H9 (cell line): ENCODE data around the gene ZNF292. TPM values are rescaled to one million over a fixed set of nuclear protein-coding genes. Genes with fewer than 3 reads are reported as not detected.

Experiments
- DNase-seq: peaks from one replicate; pipeline ENCODE4 v3.0.0-alpha.2; 2017
- H2AFZ ChIP-seq: one replicate; pipeline ENCODE4 v1.6.1; 2013; ENCODE audit warnings: mild to moderate bottlenecking, low read length, control low read depth, moderate library complexity
- H2AK5ac ChIP-seq: 2 replicates; pipeline ENCODE4 v1.6.1; 2013; ENCODE audit warnings: low read length, control low read depth, mixed read lengths; ENCODE audit not compliant: insufficient read length
- H2BK120ac ChIP-seq: one replicate; pipeline ENCODE4 v1.6.1; 2013; ENCODE audit warnings: low read depth, mild to moderate bottlenecking, low read length, control low read depth, inconsistent platforms; ENCODE audit not compliant: poor library complexity, severe bottlenecking
- H2BK12ac ChIP-seq: 2 replicates; pipeline ENCODE4 v1.6.1; 2013; ENCODE audit warnings: low read length, control low read depth, mixed read lengths, low read depth; ENCODE audit not compliant: insufficient read length
- H2BK15ac ChIP-seq: 2 replicates; pipeline ENCODE4 v1.6.1; 2013; ENCODE audit warnings: low read depth, low read length, control low read depth
- H2BK20ac ChIP-seq: one replicate; pipeline ENCODE4 v1.6.1; 2013; ENCODE audit warnings: low read depth, mild to moderate bottlenecking, low read length, control low read depth, inconsistent platforms; ENCODE audit not compliant: poor library complexity, severe bottlenecking
- H2BK5ac ChIP-seq: 2 replicates; pipeline ENCODE4 v1.6.1; 2013; ENCODE audit warnings: low read length, control low read depth, mixed read lengths; ENCODE audit not compliant: insufficient read length
- H3K14ac ChIP-seq: 2 replicates; pipeline ENCODE4 v1.6.1; 2013; ENCODE audit warnings: low read length, control low read depth; ENCODE audit not compliant: insufficient read depth
- H3K18ac ChIP-seq: 2 replicates; pipeline ENCODE4 v1.6.1; 2013; ENCODE audit warnings: low read depth, mild to moderate bottlenecking, mixed read lengths, low read length, control low read depth; ENCODE audit not compliant: insufficient read length
- H3K23ac ChIP-seq: 2 replicates; pipeline ENCODE4 v1.6.1; 2013; ENCODE audit warnings: low read length, control low read depth, mixed read lengths, low read depth; ENCODE audit not compliant: insufficient read length
- H3K23me2 ChIP-seq: 2 replicates; pipeline ENCODE4 v1.6.1; 2013; ENCODE audit warnings: low read depth, mild to moderate bottlenecking, mixed read lengths, low read length, control low read depth; ENCODE audit not compliant: insufficient read length, poor library complexity, severe bottlenecking
- H3K27ac ChIP-seq: 2 replicates; pipeline ENCODE4 v1.5.1; 2013; ENCODE audit warnings: low read length, control low read depth, mixed read lengths, low read depth; ENCODE audit not compliant: insufficient read length
- H3K27me3 ChIP-seq: 2 replicates; pipeline ENCODE4 v1.6.1; 2013; ENCODE audit warnings: low read length, control low read depth, inconsistent platforms; ENCODE audit not compliant: insufficient read depth
- H3K4ac ChIP-seq: 2 replicates; pipeline ENCODE4 v1.6.1; 2013; ENCODE audit warnings: low read depth, mild to moderate bottlenecking, control low read depth, inconsistent platforms, low read length, moderate library complexity
- H3K4me1 ChIP-seq: 2 replicates; pipeline ENCODE4 v1.6.1; 2013; ENCODE audit warnings: low read length, control low read depth, inconsistent platforms; ENCODE audit not compliant: insufficient read depth
- H3K4me2 ChIP-seq: 2 replicates; pipeline ENCODE4 v1.6.1; 2013; ENCODE audit warnings: low read length, control low read depth, mixed read lengths; ENCODE audit not compliant: insufficient read length, insufficient read depth
- H3K56ac ChIP-seq: 2 replicates; pipeline ENCODE4 v1.6.1; 2013; ENCODE audit warnings: low read depth, mild to moderate bottlenecking, mixed read lengths, low read length, control low read depth; ENCODE audit not compliant: insufficient read length
- H3K79me1 ChIP-seq: 2 replicates; pipeline ENCODE4 v1.6.1; 2013; ENCODE audit warnings: low read depth, mild to moderate bottlenecking, moderate library complexity, low read length, control low read depth, inconsistent platforms; ENCODE audit not compliant: insufficient read depth, poor library complexity, severe bottlenecking
- H3K79me2 ChIP-seq: 2 replicates; pipeline ENCODE4 v1.6.1; 2013; ENCODE audit warnings: low read length, control low read depth, inconsistent platforms; ENCODE audit not compliant: insufficient read depth
- H3K9ac ChIP-seq: 2 replicates; pipeline ENCODE4 v1.6.1; 2013; ENCODE audit warnings: low read length, control low read depth, mixed read lengths; ENCODE audit not compliant: insufficient read length; ENCODE audit errors: extremely low read depth
- H3K9me3 ChIP-seq: one replicate; pipeline ENCODE4 v1.6.1; 2013; ENCODE audit warnings: low read depth, low read length, inconsistent platforms; ENCODE audit not compliant: control insufficient read depth
- H3T11ph ChIP-seq: one replicate; pipeline ENCODE4 v1.6.1; 2013; ENCODE audit warnings: mild to moderate bottlenecking, low read length, control low read depth, inconsistent platforms
- H4K20me1 ChIP-seq: one replicate; pipeline ENCODE4 v1.6.1; 2013; ENCODE audit not compliant: control insufficient read depth, insufficient read length, insufficient read depth
- H4K5ac ChIP-seq: 2 replicates; pipeline ENCODE4 v1.6.1; 2013; ENCODE audit warnings: low read depth, mild to moderate bottlenecking, mixed read lengths, low read length, control low read depth; ENCODE audit not compliant: insufficient read length
- H4K8ac ChIP-seq: replicated peaks from 2 replicates; pipeline ENCODE4 v1.6.1; 2013; ENCODE audit warnings: low read length, control low read depth, mixed read lengths, low read depth; ENCODE audit not compliant: insufficient read length
- H4K91ac ChIP-seq: 2 replicates; pipeline ENCODE4 v1.6.1; 2013; ENCODE audit warnings: low read depth, mild to moderate bottlenecking, moderate library complexity, mixed read lengths, low read length, control low read depth; ENCODE audit not compliant: insufficient read length
- H3K27ac Mint-ChIP-seq, 3 experiments: 2 replicates in 2 of 3; 3 replicates in 1 of 3; pipeline ENCODE4 v1.8.0; 2020 to 2021; ENCODE audit warnings: mixed read lengths in 3 of 3, mild to moderate bottlenecking in 1 of 3, moderate library complexity in 1 of 3
- H3K27me3 Mint-ChIP-seq: 2 replicates; pipeline ENCODE4 v1.8.0; 2021; ENCODE audit warnings: low read depth, mild to moderate bottlenecking, moderate library complexity, mixed read lengths
- H3K36me3 Mint-ChIP-seq, 3 experiments: 2 replicates in 2 of 3; 3 replicates in 1 of 3; pipeline ENCODE4 v1.8.0; 2020 to 2021; ENCODE audit warnings: low read depth in 3 of 3, mixed read lengths in 3 of 3; ENCODE audit not compliant: insufficient read depth in 1 of 3
- H3K4me1 Mint-ChIP-seq, 2 experiments: 2 replicates each; pipeline ENCODE4 v1.8.0; 2020; ENCODE audit warnings: mixed read lengths in 2 of 2
- H3K4me3 Mint-ChIP-seq, 2 experiments: 2 replicates in 1 of 2; 3 replicates in 1 of 2; pipeline ENCODE4 v1.8.0; 2020 to 2021; ENCODE audit warnings: mild to moderate bottlenecking in 2 of 2, mixed read lengths in 2 of 2, moderate library complexity in 1 of 2
- H3K9me3 Mint-ChIP-seq, 2 experiments: 2 replicates in 1 of 2; 3 replicates in 1 of 2; pipeline ENCODE4 v1.8.0; 2020; ENCODE audit warnings: mild to moderate bottlenecking in 2 of 2, mixed read lengths in 2 of 2, moderate library complexity in 1 of 2
- CTCF ChIP-seq: fragments of 200-600 bp; sonication (generic); conservative IDR thresholded peaks from 3 replicates; pipeline ENCODE4 v1.8.0; 2021; ENCODE audit warnings: antibody characterized with exemption, mild to moderate bottlenecking
- whole genome bisulfite sequencing: extraction: QIAGEN DNeasy Blood & Tissue Kit; methylation state at CpG from one replicate; pipeline ENCODE4 v1.1.7; 2013; ENCODE audit warnings: missing lambda C conversion rate, low lambda C conversion rate, mixed read lengths; ENCODE audit not compliant: insufficient read length; ENCODE audit errors: extremely low coverage; 5-methylcytosine and 5-hydroxymethylcytosine counted together
- total RNA-seq: library from RNA; stranded (reverse); gene quantifications from 2 replicates; pipeline ENCODE4 v1.2.1, GENCODE V29; 2021

ZNF292 gene
- total RNA-seq, 1 experiment from 2014 or later: 38.7 TPM

DNA sequence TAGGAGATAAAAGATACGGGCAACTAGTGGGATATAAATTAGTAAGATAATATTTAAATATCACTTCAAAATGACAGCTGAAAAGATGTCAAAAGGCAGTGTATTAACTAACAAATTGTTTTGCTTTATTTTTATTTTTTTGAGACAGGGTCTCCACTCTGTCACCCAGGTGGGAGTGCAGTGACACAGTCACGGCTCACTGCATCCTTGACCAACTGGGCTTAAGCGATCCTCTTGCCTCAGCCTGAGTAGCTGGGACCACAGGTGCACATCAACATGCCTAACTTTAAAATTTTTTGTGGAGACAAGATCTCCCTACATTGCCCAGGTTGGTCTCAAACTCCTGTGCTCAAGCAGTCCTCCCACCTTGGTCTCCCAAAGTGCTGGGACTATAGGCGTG, 5.9 kb downstream of the ZNF292 start:
- Histone ChIP-seq H3K14ac (no peak overlapping the region), H3K79me2 (peaks cover 66% of the 10 kb centered on the region; the same call in 1 of the 2 replicates), H2BK15ac (no peak overlapping the region)

More for the DNA sequence above, 5.9 kb downstream of the ZNF292 start:
- Histone ChIP-seq H3K9me3 (no peaks in the 10 kb centered on the region), H3K4me1 (peaks cover 3% of the 10 kb centered on the region; the same call in 1 of the 2 replicates), H3K18ac (no peak overlapping the region), H3K79me1 (no peaks in the 10 kb centered on the region), H2BK5ac (no peak overlapping the region), H2AK5ac (no peak overlapping the region), H3K27me3 (no peaks in the 10 kb centered on the region), H3K27ac (no peak overlapping the region), H4K5ac (no peak overlapping the region), H3T11ph (no peak overlapping the region), H4K91ac (no peak overlapping the region), H2BK120ac (no peak overlapping the region), H3K56ac (no peak overlapping the region), H2BK12ac (no peak overlapping the region), H2BK20ac (no peak overlapping the region), H4K20me1 (no peaks in the 10 kb centered on the region), H4K8ac (no peak overlapping the region), H3K4me2 (no peak overlapping the region), H2AFZ (no peak overlapping the region), H3K23ac (no peak overlapping the region), H3K9ac (no peak overlapping the region), H3K4ac (no peak overlapping the region), H3K23me2 (peaks cover 3% of the 10 kb centered on the region)
- Mint-ChIP-seq H3K4me3 (no peak overlapping the region), H3K4me1 (peaks cover 59 to 66% of the 10 kb centered on the region in 2 experiments), H3K36me3 (peaks cover 5 to 22% (median 20%) of the 10 kb centered on the region in 3 experiments; a peak in 6 of 7 replicates), H3K9me3 (no peaks in the 10 kb centered on the region), H3K27me3 (no peaks in the 10 kb centered on the region), H3K27ac (0 out of 7 replicates have a peak overlapping the region, but pooled peaks of 2 of the 3 experiments have one; percentile 13 to 63)
- DNase-seq: no peak
- no peak for TF ChIP-seq CTCF
- 100% methylated on average over 1 of the region's 4 CpGs for WGBS
